Measurements from ENCODE around the gene CALB2. TPM values are rescaled to one million over a fixed set of nuclear protein-coding genes. Genes with fewer than 3 reads are reported as not detected.

CALB2 gene
- total RNA-seq, 1 experiment from 2014 or later: 5.5 TPM

- TF ChIP-seq SP1 (IDR thresholded peaks at IDR 0.05; ENCODE audit: low read depth) (no peak), POLR2A (IDR thresholded peaks at IDR 0.05; ENCODE audit: borderline replicate concordance, extremely low read depth, insufficient read depth, insufficient read length) (no peak), ZFX (IDR thresholded peaks at IDR 0.05) (no peak), TCF7L2 (IDR thresholded peaks at IDR 0.05; ENCODE audit: borderline replicate concordance, extremely low read depth, insufficient read depth, insufficient read length) (no peak), YY1 (IDR thresholded peaks at IDR 0.05; ENCODE audit: extremely low read depth, insufficient replicate concordance, low read depth, low read length) (no peak), EZH2phosphoT487 (IDR thresholded peaks at IDR 0.05; ENCODE audit: borderline replicate concordance) (no peak), JUND (IDR thresholded peaks at IDR 0.05) (no peak)
These were observed 10.4 kb downstream of the CALB2 start (continued) for GRCh38 chr16:71368958-71369357.

- no peaks in the 10 kb centered on the region for H4K20me1 ChIP-seq (ENCODE audit: insufficient read depth)
- H3K27me3 ChIP-seq (ENCODE audit: insufficient read depth, low read length): no peaks in the 10 kb centered on the region
- DNase-seq (ENCODE audit: low read depth, low spot score) (no peak), ATAC-seq (no peak)
- H3K4me3 ChIP-seq (replicated peaks in 1 of 2; ENCODE audit: low read depth in 1 of 2, low read length in 2 of 2): no peak overlapping the region
- H2AFZ ChIP-seq (ENCODE audit: low read depth, low read length, poor library complexity, severe bottlenecking): no peak overlapping the region
- peaks cover 9 to 11% of the 10 kb centered on the region in 2 experiments; a peak in 3 of 4 replicates for H3K4me1 ChIP-seq (ENCODE audit: control insufficient read depth in 1 of 2, insufficient read depth in 2 of 2, low read length in 2 of 2)
- ChIA-PET RAD21 (ENCODE audit: low non-redundant PET in 1 of 2, low total read pairs in 2 of 2, uncharacterized antibody in 2 of 2, unreplicated experiment in 2 of 2) (no interaction called here), CTCF (no interaction called here), POLR2A (no interaction called here)
- intact Hi-C loops (cut with micrococcal nuclease): no loop called here
- H3K27ac ChIP-seq (ENCODE audit: low read depth, low read length): no peak overlapping the region
- TF ChIP-seq SRF (IDR thresholded peaks at IDR 0.05; ENCODE audit: low read depth) (no peak), ATF3 (IDR thresholded peaks at IDR 0.05) (no peak), EGR1 (IDR thresholded peaks at IDR 0.05; ENCODE audit: low read depth) (no peak), YY1 (IDR thresholded peaks at IDR 0.05; ENCODE audit: extremely low read depth, insufficient replicate concordance, low read depth, low read length) (no peak), FOSL1 (IDR thresholded peaks at IDR 0.05; ENCODE audit: low read depth) (no peak), SP1 (IDR thresholded peaks at IDR 0.05; ENCODE audit: low read depth) (no peak), SIN3A (IDR thresholded peaks at IDR 0.05; ENCODE audit: low read depth) (no peak), ZNF274 (IDR thresholded peaks at IDR 0.05; ENCODE audit: low read depth, low read length) (no peak), ZFX (IDR thresholded peaks at IDR 0.05) (no peak), POLR2AphosphoS5 (IDR thresholded peaks at IDR 0.05; ENCODE audit: low read depth, low read length) (no peak), JUND (IDR thresholded peaks at IDR 0.05) (no peak)
- TF ChIP-seq, protein P1, sequence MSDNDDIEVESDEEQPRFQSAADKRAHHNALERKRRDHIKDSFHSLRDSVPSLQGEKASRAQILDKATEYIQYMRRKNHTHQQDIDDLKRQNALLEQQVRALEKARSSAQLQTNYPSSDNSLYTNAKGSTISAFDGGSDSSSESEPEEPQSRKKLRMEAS (IDR thresholded peaks at IDR 0.05): no peak
- TF ChIP-seq, protein P2, sequence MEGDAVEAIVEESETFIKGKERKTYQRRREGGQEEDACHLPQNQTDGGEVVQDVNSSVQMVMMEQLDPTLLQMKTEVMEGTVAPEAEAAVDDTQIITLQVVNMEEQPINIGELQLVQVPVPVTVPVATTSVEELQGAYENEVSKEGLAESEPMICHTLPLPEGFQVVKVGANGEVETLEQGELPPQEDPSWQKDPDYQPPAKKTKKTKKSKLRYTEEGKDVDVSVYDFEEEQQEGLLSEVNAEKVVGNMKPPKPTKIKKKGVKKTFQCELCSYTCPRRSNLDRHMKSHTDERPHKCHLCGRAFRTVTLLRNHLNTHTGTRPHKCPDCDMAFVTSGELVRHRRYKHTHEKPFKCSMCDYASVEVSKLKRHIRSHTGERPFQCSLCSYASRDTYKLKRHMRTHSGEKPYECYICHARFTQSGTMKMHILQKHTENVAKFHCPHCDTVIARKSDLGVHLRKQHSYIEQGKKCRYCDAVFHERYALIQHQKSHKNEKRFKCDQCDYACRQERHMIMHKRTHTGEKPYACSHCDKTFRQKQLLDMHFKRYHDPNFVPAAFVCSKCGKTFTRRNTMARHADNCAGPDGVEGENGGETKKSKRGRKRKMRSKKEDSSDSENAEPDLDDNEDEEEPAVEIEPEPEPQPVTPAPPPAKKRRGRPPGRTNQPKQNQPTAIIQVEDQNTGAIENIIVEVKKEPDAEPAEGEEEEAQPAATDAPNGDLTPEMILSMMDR (IDR thresholded peaks at IDR 0.05 in 2 of 3, conservative IDR thresholded peaks at IDR 0.05 in 1 of 3; ENCODE audit: borderline replicate concordance in 1 of 3, insufficient read depth in 1 of 3, low read depth in 2 of 3, low read length in 2 of 3): no peak
- no peaks in the 10 kb centered on the region for H3K79me2 ChIP-seq (ENCODE audit: insufficient read depth, low read length)
- H3K9me2 ChIP-seq (ENCODE audit: insufficient read depth): no peaks in the 10 kb centered on the region
- H3K36me3 ChIP-seq (ENCODE audit: control insufficient read depth in 1 of 2, insufficient read depth in 2 of 2, low read length in 2 of 2): no peaks in the 10 kb centered on the region
- H3K9ac ChIP-seq (ENCODE audit: low read length): no peak overlapping the region
- no peak overlapping the region for H3K4me2 ChIP-seq (ENCODE audit: low read length)
- BruUV-seq (replicated peaks): no TSS peak
- no peaks in the 10 kb centered on the region for H3K9me3 ChIP-seq (ENCODE audit: control insufficient read depth in 1 of 2, insufficient read depth in 1 of 2, low read depth in 1 of 2, low read length in 2 of 2)
These were observed 11.0 kb downstream of the CALB2 start for GRCh38 chr16:71369494-71369893.
